Posterior vena cava (tissue), 2 donors: ENCODE measurements around the gene SPATA3. TPM values are rescaled to one million over a fixed set of nuclear protein-coding genes. Genes with fewer than 3 reads are reported as not detected.
A peak's percentile ranks its signal among the peaks of the same experiment; 100 is the strongest.

Experiments used
- DNase-seq: peaks from one replicate; pipeline ENCODE4 v3.0.0-alpha.2; 2020; ENCODE audit warnings: low spot score
- intact Hi-C, 2 donors: fragments of 100-400 bp; cut with DNase I; formaldehyde crosslinking; loops; one replicate each; pipeline versions ENCODE4 v1.14.1 to v1.14.2; 2022 to 2023
- total RNA-seq, 2 donors: library from RNA; stranded (reverse); fragmentation: NEBNext Ultra II Directional; extraction: Animal tissue kit (Norgen Biotek cat#: 25700); gene quantifications; one replicate each; pipeline ENCODE4 v1.2.1, GENCODE V29; 2021
- donor health status: DM: yes; HTN: yes; CAD: no.
- donor health status: DM: yes; HTN: yes; CAD: no.

The SPATA3 gene
- total RNA-seq, 2 donors from 2014 or later = not detected

- DNase-seq = no peak
- intact Hi-C loops = no loop called here
Measured at GRCh38 chr2:231038483-231039293, 42.8 kb downstream of the SPATA3 start.

- intact Hi-C loops = no loop called here
- DNase-seq = no peak
Measured at GRCh38 chr2:231039294-231039664, 43.4 kb downstream of the SPATA3 start.

DNA sequence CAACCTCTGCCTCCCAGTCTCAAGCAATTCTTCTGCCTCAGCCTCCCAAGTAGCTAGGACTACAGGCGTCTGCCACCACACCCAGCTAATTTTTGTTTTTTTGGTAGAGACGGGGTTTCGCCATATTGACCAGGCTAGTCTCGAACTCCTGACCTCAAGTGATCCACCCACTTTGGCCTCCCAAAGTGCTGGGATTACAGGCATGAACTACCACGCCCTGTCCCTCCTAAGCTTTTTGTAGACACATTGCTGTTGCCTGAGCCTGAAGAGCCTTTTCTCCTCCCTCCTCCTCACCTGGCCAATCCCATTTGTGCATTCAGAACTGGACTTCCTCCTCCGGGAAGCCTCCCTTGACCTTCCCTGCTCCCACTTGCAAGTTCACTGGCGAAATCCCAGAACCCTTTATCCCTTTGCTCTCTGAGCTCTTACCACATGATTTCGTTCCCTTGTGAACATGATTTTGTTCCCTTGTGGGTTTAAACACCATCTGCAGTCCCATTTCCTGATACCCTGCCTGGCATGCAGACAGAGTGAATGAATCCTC lies 44.0 kb downstream of the SPATA3 start:
- no peak for DNase-seq
- intact Hi-C loops = no loop called here

DNA sequence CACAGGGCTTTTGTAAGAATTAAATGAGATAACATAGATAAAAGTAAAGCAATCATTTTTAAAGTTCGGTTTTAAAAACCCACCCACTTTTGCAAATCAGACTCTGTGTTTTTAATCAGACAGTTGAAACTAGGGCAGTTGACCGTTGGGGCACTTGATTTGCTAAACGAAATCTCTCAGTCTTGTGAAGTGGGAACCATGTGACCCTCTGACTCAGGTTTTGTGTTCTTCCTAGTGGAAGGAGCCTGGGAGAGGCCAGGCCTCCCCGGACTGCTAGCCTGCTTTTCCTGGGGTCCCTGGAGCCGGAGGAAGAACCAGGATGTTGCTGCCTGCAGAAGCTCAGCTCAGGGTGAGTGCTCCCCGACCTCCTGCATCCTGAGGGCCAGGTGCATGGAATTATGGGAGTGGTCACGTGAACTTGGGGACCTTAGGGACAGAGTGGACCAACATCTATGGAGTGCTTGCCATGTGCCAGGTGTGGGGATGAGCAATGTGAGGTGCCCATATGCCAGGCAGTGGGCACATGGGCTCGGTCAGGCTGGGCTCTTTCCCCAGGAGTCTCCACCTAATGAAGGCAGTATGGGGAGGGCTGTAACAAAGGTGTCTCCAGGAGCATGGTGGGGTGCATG lies 45.3 kb downstream of the SPATA3 start:
- DNase-seq = no peak
- intact Hi-C loops = no loop called here

- intact Hi-C loops = no loop called here
- no peak for DNase-seq
Measured at GRCh38 chr2:231043796-231044195, 47.9 kb downstream of the SPATA3 start.

GRCh38 chr2:231046916-231047273 lies 51.0 kb downstream of the SPATA3 start:
- intact Hi-C loops = no loop called here
- no peak for DNase-seq

DNA sequence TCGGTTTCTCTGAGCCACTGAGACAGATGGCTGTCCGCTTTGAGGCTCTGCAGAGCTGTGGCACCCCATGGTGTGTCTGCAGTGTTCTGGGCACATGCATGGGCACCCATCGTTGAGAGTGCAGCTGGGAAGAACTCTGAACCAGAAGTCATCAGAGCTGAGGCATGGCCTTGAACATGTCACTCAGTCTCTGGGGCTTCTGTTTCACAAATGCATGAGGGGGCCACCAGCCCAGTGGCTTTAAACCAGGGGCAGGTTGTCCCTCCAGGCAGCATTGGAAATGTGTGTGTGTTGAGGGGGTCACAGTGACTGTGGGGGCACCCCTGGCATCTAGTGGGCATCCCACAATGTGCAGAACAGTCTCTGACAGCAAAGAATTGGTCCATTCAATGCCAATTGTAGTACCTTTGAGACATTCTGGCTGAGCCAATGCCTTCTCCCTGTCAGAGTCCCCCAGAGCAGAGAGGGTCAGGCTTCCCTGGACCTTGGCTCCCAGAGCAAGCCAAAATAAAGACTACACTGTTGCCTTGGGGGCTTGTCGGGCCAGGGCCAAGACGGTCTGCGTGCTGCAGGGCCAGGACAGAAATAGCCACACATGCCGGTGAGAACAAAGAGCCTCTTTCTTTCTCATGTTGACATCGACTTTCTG lies 51.5 kb downstream of the SPATA3 start:
- intact Hi-C loops = no loop called here
- no peak for DNase-seq

DNA sequence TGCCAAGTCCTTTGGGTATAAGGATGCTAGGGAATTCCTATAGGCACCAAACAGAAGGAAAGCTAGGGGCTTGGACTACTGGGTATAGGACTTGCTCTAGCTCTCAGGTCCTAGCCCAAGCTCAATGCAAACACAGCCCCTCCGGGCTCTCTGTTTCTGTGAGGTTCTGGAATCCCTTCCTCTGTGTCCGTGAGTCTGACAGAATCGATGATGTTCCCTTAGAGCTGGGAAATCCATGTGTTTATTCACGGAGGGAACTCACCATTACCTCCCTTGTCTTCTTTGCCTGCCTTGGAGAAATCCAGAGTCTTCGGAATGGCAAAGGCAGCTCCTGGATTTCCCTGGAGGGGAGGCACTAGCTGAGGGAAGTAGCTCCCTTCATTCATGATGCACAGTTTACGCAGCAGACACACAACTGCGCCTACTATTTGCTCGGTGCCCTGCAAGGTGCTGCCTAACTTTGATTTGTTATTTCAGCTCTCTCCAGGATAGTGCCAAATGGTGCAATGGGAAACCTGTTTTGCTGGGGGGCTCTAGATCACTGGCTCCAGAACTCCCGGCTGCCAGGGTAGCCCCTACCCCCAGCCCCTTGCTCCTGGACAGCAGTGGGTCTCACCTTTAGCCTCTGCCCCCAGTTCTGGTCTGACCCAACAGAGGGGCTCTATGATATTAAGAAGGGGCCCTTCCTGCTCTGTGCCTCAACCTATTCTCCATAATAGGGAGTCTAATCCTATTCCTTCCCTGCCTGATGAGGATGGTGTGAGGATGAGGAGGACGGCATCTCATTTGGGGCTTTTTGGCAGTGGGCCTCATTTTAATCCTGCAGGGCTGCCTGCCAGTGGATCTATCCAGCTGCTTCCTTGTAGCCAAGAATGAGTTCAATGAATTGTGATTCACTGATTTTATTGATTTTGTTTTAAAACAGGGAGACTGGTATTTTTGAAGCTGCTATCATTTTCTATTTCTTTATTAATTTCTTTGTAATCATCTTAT lies 52.3 kb downstream of the SPATA3 start:
- DNase-seq = no peak

GRCh38 chr2:231049286-231050017 lies 53.5 kb downstream of the SPATA3 start:
- no peak for DNase-seq
- intact Hi-C loops = no loop called here

More for the DNA sequence above, 52.3 kb downstream of the SPATA3 start:
- intact Hi-C loops = no loop called here

GRCh38 chr2:231050018-231050901 lies 54.3 kb downstream of the SPATA3 start:
- intact Hi-C loops = no loop called here

DNA sequence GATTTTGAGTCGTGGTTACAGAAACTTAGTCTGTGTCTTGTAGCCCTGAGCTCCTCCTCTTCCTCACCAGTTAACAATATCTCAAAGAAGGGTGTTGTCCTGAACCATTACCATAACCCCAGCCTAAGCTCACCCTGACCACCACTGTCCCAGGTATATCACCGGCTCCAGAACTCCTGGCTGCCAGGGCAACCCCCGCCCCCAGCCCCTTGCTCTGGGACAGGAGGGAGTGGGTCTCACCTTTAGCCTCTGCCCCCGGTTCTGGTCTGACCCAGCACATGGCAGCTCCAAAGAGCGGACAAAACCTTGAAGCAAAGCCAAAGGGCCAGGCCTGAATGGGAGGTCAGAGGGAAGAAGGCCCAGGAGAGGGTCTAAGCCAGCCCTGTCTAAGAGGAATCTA lies 55.2 kb downstream of the SPATA3 start:
- DNase-seq = no peak
- intact Hi-C loops = no loop called here

More at GRCh38 chr2:231050018-231050901, 54.3 kb downstream of the SPATA3 start:
- DNase-seq = no peak

- intact Hi-C loops = no loop called here
- DNase-seq = peak; percentile 95
Measured at GRCh38 chr2:231052494-231053451, 56.9 kb downstream of the SPATA3 start.

DNA sequence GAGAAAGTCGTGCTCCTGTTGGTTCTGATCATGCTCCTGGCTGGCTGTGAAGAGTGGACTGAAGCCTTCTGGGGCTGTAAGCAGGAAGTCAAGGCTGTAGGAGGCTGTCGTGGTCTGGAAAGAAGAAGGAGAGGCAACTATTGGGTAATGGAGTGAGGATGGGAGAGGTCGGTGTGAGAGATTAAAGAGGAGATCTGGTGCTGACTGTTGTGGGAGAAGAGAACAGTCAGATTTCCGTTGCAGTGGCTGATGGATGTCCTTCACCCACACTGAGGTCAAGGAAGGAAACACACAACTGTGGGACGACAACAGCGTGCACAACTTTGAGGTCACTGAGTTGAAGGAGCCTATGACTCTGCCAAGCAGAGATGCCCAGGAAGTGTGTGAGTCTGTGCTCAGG lies 57.9 kb downstream of the SPATA3 start:
- DNase-seq = no peak
- intact Hi-C loops = no loop called here

- DNase-seq = peak; percentile 97
- intact Hi-C loops = no loop called here
Measured at GRCh38 chr2:231056453-231057416, 60.8 kb downstream of the SPATA3 start, which contains the start of gene PSMD1. TSS of gene PSMD1 (plus strand) at chr2:231056867. CDS start at chr2:231057026, 159 bp downstream.

DNA sequence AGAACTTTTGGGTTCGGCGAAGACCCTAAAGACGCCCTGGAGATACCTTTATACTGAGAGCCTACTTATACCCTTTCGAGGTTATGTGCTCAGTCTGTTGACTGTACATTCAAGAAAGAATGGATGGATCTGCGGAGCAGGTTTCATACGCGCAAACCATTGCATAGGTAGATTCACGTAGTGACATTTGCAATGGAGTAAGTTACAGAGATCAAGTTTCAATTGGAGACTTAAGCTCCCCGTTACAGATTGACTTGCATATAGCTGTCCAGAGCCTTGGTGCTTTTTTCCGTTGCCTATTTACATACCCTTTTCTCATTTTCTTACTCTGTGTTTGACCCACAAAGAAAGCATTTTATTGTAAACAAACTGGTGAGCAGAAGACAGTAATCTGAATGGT lies 61.7 kb downstream of the SPATA3 start:
- intact Hi-C loops = no loop called here
- no peak for DNase-seq
